Measurements from ENCODE around the gene PHACTR1.

GRCh38 chr6:12798326-12798725, 81.8 kb downstream of the PHACTR1 start:
- TF ChIP-seq CTCF (IDR thresholded peaks at IDR 0.05) (no peak), POLR2A (IDR thresholded peaks at IDR 0.05) (no peak)

Measured in lower leg skin (tissue), 3 donors.